Measurements from ENCODE around the gene B4GALT3.

B4GALT3 gene

GRCh38 chr1:161218301-161219077 lies 41.2 kb upstream of the B4GALT3 start:
- Histone ChIP-seq H3K4me3 (ENCODE audit: low read length) (no peak overlapping the region), H3K4me1 (ENCODE audit: insufficient read depth, low read length) (peaks cover 10% of the 10 kb centered on the region; the same call in 1 of the 2 replicates)

GRCh38 chr1:161217831-161218230 lies 40.5 kb upstream of the B4GALT3 start:
- no peaks in the 10 kb centered on the region for H3K27me3 ChIP-seq (ENCODE audit: insufficient read depth, low read length)
- no peaks in the 10 kb centered on the region for H3K9me3 ChIP-seq (ENCODE audit: insufficient read depth, low read depth, low read length)
- no peak overlapping the region for H3K9ac ChIP-seq (ENCODE audit: low read depth, low read length)
- no peak overlapping the region for H3K4me3 ChIP-seq (ENCODE audit: low read length)
- H3K27ac ChIP-seq (ENCODE audit: low read length) = no peak overlapping the region
- peaks cover 26% of the 10 kb centered on the region for H3K36me3 ChIP-seq (ENCODE audit: insufficient read depth, low read depth, low read length)
- H3K4me1 ChIP-seq (ENCODE audit: insufficient read depth, low read length) = peaks cover 10% of the 10 kb centered on the region; the same call in 1 of the 2 replicates

More at GRCh38 chr1:161218301-161219077, 41.2 kb upstream of the B4GALT3 start:
- no peaks in the 10 kb centered on the region for H3K9me3 ChIP-seq (ENCODE audit: insufficient read depth, low read depth, low read length)
- H3K36me3 ChIP-seq (ENCODE audit: insufficient read depth, low read depth, low read length) = peaks cover 20% of the 10 kb centered on the region
- no peaks in the 10 kb centered on the region for H3K27me3 ChIP-seq (ENCODE audit: insufficient read depth, low read length)
- H3K27ac ChIP-seq (ENCODE audit: low read length) = no peak overlapping the region
- peak overlapping the region; percentile 7; the same call in 1 of the 2 replicates for H3K9ac ChIP-seq (ENCODE audit: low read depth, low read length)

GRCh38 chr1:161216945-161217712 lies 39.8 kb upstream of the B4GALT3 start:
- peaks cover 10% of the 10 kb centered on the region; the same call in 1 of the 2 replicates for H3K4me1 ChIP-seq (ENCODE audit: insufficient read depth, low read length)
- H3K4me3 ChIP-seq (ENCODE audit: low read length) = no peak overlapping the region
- H3K36me3 ChIP-seq (ENCODE audit: insufficient read depth, low read depth, low read length) = peaks cover 33% of the 10 kb centered on the region
- H3K27me3 ChIP-seq (ENCODE audit: insufficient read depth, low read length) = no peaks in the 10 kb centered on the region
- no peak overlapping the region for H3K9ac ChIP-seq (ENCODE audit: low read depth, low read length)
- no peak overlapping the region for H3K27ac ChIP-seq (ENCODE audit: low read length)
- H3K9me3 ChIP-seq (ENCODE audit: insufficient read depth, low read depth, low read length) = no peaks in the 10 kb centered on the region

GRCh38 chr1:161215076-161215475 lies 37.8 kb upstream of the B4GALT3 start, which contains the start of gene FCER1G:
Gene FCER1G (plus strand): TSS chr1:161215295. CDS start chr1:161215322, 27 bp downstream.
- Histone ChIP-seq H3K36me3 (ENCODE audit: insufficient read depth, low read depth, low read length) (peaks cover 54% of the 10 kb centered on the region), H3K4me1 (ENCODE audit: insufficient read depth, low read length) (peaks cover 12% of the 10 kb centered on the region; the same call in 1 of the 2 replicates)

GRCh38 chr1:161214369-161214768 lies 37.1 kb upstream of the B4GALT3 start:
- Histone ChIP-seq H3K4me1 (ENCODE audit: insufficient read depth, low read length) (peaks cover 13% of the 10 kb centered on the region; the same call in 1 of the 2 replicates), H3K27ac (ENCODE audit: low read length) (no peak overlapping the region), H3K9me3 (ENCODE audit: insufficient read depth, low read depth, low read length) (no peaks in the 10 kb centered on the region), H3K27me3 (ENCODE audit: insufficient read depth, low read length) (no peaks in the 10 kb centered on the region), H3K36me3 (ENCODE audit: insufficient read depth, low read depth, low read length) (peaks cover 59% of the 10 kb centered on the region), H3K9ac (ENCODE audit: low read depth, low read length) (no peak overlapping the region), H3K4me3 (ENCODE audit: low read length) (no peak overlapping the region)

More at GRCh38 chr1:161215076-161215475, 37.8 kb upstream of the B4GALT3 start, which contains the start of gene FCER1G:
- no peak within 1 kb of the TSS for H3K4me3 ChIP-seq (ENCODE audit: low read length)
- no peaks in the 10 kb centered on the region for H3K27me3 ChIP-seq (ENCODE audit: insufficient read depth, low read length)
- no peak within 1 kb of the TSS for H3K9ac ChIP-seq (ENCODE audit: low read depth, low read length)
- H3K27ac ChIP-seq (ENCODE audit: low read length) = no peak within 1 kb of the TSS
- H3K9me3 ChIP-seq (ENCODE audit: insufficient read depth, low read depth, low read length) = no peaks in the 10 kb centered on the region

GRCh38 chr1:161209790-161210409 lies 32.6 kb upstream of the B4GALT3 start:
- Histone ChIP-seq H3K36me3 (ENCODE audit: insufficient read depth, low read depth, low read length) (peaks cover 94% of the 10 kb centered on the region), H3K9ac (ENCODE audit: low read depth, low read length) (no peak overlapping the region), H3K4me3 (ENCODE audit: low read length) (no peak overlapping the region), H3K27me3 (ENCODE audit: insufficient read depth, low read length) (no peaks in the 10 kb centered on the region), H3K27ac (ENCODE audit: low read length) (no peak overlapping the region), H3K4me1 (ENCODE audit: insufficient read depth, low read length) (peaks cover 3% of the 10 kb centered on the region; the same call in 1 of the 2 replicates), H3K9me3 (ENCODE audit: insufficient read depth, low read depth, low read length) (no peaks in the 10 kb centered on the region)

GRCh38 chr1:161207173-161207572 lies 29.9 kb upstream of the B4GALT3 start:
- no peak overlapping the region for H3K9ac ChIP-seq (ENCODE audit: low read depth, low read length)

GRCh38 chr1:161206411-161207140 lies 29.3 kb upstream of the B4GALT3 start:
- Histone ChIP-seq H3K4me1 (ENCODE audit: insufficient read depth, low read length) (peaks cover 5% of the 10 kb centered on the region; the same call in 1 of the 2 replicates), H3K27me3 (ENCODE audit: insufficient read depth, low read length) (no peaks in the 10 kb centered on the region), H3K4me3 (ENCODE audit: low read length) (no peak overlapping the region), H3K27ac (ENCODE audit: low read length) (no peak overlapping the region), H3K36me3 (ENCODE audit: insufficient read depth, low read depth, low read length) (peaks cover 77% of the 10 kb centered on the region), H3K9me3 (ENCODE audit: insufficient read depth, low read depth, low read length) (no peaks in the 10 kb centered on the region), H3K9ac (ENCODE audit: low read depth, low read length) (no peak overlapping the region)

More at GRCh38 chr1:161207173-161207572, 29.9 kb upstream of the B4GALT3 start:
- Histone ChIP-seq H3K4me3 (ENCODE audit: low read length) (no peak overlapping the region), H3K4me1 (ENCODE audit: insufficient read depth, low read length) (peaks cover 3% of the 10 kb centered on the region; the same call in 1 of the 2 replicates), H3K9me3 (ENCODE audit: insufficient read depth, low read depth, low read length) (no peaks in the 10 kb centered on the region), H3K27me3 (ENCODE audit: insufficient read depth, low read length) (no peaks in the 10 kb centered on the region), H3K27ac (ENCODE audit: low read length) (no peak overlapping the region), H3K36me3 (ENCODE audit: insufficient read depth, low read depth, low read length) (peaks cover 83% of the 10 kb centered on the region)

GRCh38 chr1:161201836-161202712 lies 24.8 kb upstream of the B4GALT3 start, which contains the start of gene NDUFS2:
Gene NDUFS2 (plus strand): TSS chr1:161202367. CDS start chr1:161202386, 19 bp downstream.
- Histone ChIP-seq H3K27ac (ENCODE audit: low read length) (peak within 1 kb of the TSS; percentile 86), H3K9ac (ENCODE audit: low read depth, low read length) (peak within 1 kb of the TSS; percentile 96), H3K9me3 (ENCODE audit: insufficient read depth, low read depth, low read length) (no peaks in the 10 kb centered on the region), H3K27me3 (ENCODE audit: insufficient read depth, low read length) (no peaks in the 10 kb centered on the region), H3K4me1 (ENCODE audit: insufficient read depth, low read length) (peaks cover 41% of the 10 kb centered on the region), H3K36me3 (ENCODE audit: insufficient read depth, low read depth, low read length) (peaks cover 38% of the 10 kb centered on the region), H3K4me3 (ENCODE audit: low read length) (peak within 1 kb of the TSS; percentile 80)
